Gastroesophageal sphincter (tissue), 3 donors: ENCODE results near the gene KCNN3.

Experiments
- EP300 ChIP-seq: sonication (generic); formaldehyde crosslinking; IDR thresholded peaks from one replicate; pipeline ENCODE4 v1.6.1; 2017; ENCODE audit warnings: antibody characterized with exemption, mild to moderate bottlenecking
- POLR2A ChIP-seq, 2 donors: fragments of 450-650 bp; IDR thresholded peaks; one replicate each; pipeline ENCODE4 v1.6.1; 2017; ENCODE audit warnings: antibody characterized with exemption in 2 of 2, mild to moderate bottlenecking in 2 of 2, moderate library complexity in 1 of 2
- POLR2AphosphoS5 ChIP-seq: sonication (generic); formaldehyde crosslinking; IDR thresholded peaks from one replicate; pipeline ENCODE4 v1.6.1; 2017; ENCODE audit warnings: antibody characterized with exemption
- TF ChIP-seq, protein P1 (sequence below), 4 experiments: fragments of 200-600 bp in 2 of 4; fragments of 450-650 bp in 2 of 4; sonication (generic) in 1 of 4; IDR thresholded peaks; one replicate each; pipeline ENCODE4 v1.5.1; 2017 to 2019; ENCODE audit warnings: antibody characterized with exemption in 4 of 4, mild to moderate bottlenecking in 2 of 4, moderate library complexity in 2 of 4

DNA sequence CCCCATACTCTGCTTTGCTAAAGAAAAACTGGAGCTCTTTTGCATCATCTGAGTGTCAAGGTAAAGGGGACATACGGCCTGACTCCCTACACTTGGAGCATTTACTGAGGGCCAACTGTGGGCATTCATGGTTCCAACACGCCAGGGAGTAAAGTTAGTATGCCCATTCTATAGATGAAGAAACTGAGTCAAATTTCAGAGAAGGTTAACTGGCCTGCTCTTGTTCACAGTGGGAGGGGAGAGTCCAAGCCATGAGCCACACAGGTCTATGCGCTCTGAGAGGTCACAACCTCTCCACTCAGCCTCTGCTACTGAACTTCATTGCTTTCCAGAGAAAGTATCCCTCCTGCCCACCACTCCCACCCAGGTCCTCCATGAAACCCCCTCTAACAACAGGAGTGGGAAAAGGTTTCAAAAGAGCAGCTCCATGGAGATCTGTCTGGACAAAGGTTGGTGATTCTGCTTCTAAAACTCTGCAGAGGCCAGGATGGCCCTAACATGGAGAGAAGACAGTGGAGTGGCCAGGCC lies 6.8 kb upstream of the KCNN3 start:
- TF ChIP-seq, protein P1, sequence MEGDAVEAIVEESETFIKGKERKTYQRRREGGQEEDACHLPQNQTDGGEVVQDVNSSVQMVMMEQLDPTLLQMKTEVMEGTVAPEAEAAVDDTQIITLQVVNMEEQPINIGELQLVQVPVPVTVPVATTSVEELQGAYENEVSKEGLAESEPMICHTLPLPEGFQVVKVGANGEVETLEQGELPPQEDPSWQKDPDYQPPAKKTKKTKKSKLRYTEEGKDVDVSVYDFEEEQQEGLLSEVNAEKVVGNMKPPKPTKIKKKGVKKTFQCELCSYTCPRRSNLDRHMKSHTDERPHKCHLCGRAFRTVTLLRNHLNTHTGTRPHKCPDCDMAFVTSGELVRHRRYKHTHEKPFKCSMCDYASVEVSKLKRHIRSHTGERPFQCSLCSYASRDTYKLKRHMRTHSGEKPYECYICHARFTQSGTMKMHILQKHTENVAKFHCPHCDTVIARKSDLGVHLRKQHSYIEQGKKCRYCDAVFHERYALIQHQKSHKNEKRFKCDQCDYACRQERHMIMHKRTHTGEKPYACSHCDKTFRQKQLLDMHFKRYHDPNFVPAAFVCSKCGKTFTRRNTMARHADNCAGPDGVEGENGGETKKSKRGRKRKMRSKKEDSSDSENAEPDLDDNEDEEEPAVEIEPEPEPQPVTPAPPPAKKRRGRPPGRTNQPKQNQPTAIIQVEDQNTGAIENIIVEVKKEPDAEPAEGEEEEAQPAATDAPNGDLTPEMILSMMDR (IDR thresholded peaks at IDR 0.05): no peak
- no peak for TF ChIP-seq EP300
- TF ChIP-seq POLR2A (IDR thresholded peaks at IDR 0.05): no peak
- TF ChIP-seq POLR2AphosphoS5: no peak
